Mucosa of rectum (tissue), 2 donors: Measurements from ENCODE around the gene ASCL2.
"Not testable (repeated sequence)": the region's sequence is repeated elsewhere in the genome, so short reads cannot be mapped to it uniquely, and the experiment has no call there.

ENCODE experiments used
- H3K27ac ChIP-seq, 2 donors: one replicate each; pipeline ENCODE4 v1.7.0; 2013; ENCODE audit warnings: inconsistent platforms in 2 of 2, low read depth in 2 of 2, low read length in 2 of 2
- H3K27me3 ChIP-seq, 2 donors: one replicate each; pipeline ENCODE4 v1.7.0; 2013; ENCODE audit warnings: low read length in 2 of 2; ENCODE audit not compliant: control insufficient read depth in 2 of 2, insufficient read depth in 2 of 2
- H3K36me3 ChIP-seq, 2 donors: one replicate each; pipeline ENCODE4 v1.7.0; 2013; ENCODE audit warnings: low read length in 2 of 2; ENCODE audit not compliant: control insufficient read depth in 2 of 2, insufficient read depth in 2 of 2
- H3K4me1 ChIP-seq, 2 donors: one replicate each; pipeline ENCODE4 v1.7.0; 2013; ENCODE audit warnings: low read length in 2 of 2, mild to moderate bottlenecking in 1 of 2; ENCODE audit not compliant: control insufficient read depth in 2 of 2, insufficient read depth in 2 of 2
- H3K4me3 ChIP-seq, 2 donors: one replicate each; pipeline ENCODE4 v1.7.0; 2013; ENCODE audit warnings: low read length in 2 of 2
- H3K9ac ChIP-seq, 2 donors: one replicate each; pipeline ENCODE4 v1.7.0; 2013; ENCODE audit warnings: low read length in 2 of 2, low read depth in 1 of 2, mild to moderate bottlenecking in 1 of 2
- H3K9me3 ChIP-seq, 2 donors: one replicate each; pipeline ENCODE4 v1.7.0; 2013; ENCODE audit warnings: low read length in 2 of 2; ENCODE audit not compliant: control insufficient read depth in 2 of 2
- donor health status: healthy.
- donor health status: Normal muscosa, but diverticular disease.

ASCL2 gene

DNA sequence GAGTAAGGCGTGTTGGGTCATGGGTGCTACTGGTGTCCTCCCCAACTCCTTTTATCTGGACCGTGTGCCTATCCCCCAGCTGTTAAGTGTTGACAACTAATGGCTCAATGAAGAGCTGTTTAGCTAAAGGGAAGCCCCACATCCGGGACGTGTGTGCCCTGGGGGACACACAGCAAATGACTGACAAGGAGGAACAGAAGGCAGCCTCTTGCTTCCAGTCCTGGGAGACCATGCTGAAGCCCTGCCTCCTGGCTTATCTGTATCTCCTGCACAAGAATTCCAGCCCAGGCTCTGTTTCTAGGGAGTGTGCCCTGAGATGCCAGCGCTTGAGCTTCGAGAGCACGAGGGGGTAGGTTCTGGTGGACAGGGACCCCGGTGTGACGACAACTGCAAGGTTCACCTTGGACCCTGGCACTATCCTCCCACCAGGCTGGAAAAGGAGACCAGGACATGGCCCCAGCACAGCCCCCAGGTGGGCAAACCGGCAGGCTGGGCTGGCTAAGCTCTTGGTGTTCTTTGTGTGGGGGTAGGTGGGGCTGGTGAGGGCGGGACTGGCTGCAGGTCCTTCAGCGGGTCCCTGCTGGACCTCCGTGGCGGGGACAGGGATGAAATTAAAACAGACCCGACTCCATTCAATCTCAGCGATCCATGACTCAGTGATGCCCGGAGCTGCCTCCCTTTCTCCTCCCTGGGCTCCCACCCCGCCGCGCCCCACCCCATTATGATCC, 21.0 kb downstream of the ASCL2 start:
- no peak overlapping the region for H3K27ac ChIP-seq
- H3K9me3 ChIP-seq: no peaks in the 10 kb centered on the region
- no peaks in the 10 kb centered on the region for H3K4me1 ChIP-seq
- H3K4me3 ChIP-seq: no peak overlapping the region
- H3K9ac ChIP-seq: no peak overlapping the region
- H3K27me3 ChIP-seq: no peaks in the 10 kb centered on the region
- H3K36me3 ChIP-seq: no peaks in the 10 kb centered on the region

DNA sequence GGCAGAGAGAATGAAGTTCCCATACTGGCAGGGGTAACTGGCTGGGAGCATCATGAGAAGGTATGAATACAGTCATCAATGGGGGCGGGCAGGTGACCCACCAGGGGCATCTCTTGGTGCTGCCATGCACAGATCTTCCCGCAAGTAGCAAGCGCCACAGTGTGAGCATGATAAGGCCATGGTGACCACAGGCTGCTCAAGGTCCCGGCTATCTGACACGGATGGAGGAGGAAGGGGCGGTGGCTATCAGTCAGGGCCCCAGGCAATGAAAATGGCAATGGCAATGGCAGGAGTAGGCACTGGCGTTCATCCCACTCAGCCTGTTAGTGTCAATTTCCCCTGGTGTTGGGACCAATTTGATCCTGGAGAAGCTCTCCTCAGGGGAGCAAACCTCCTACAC, 21.6 kb downstream of the ASCL2 start:
- Histone ChIP-seq H3K9ac (no peak overlapping the region), H3K36me3 (no peaks in the 10 kb centered on the region), H3K4me3 (no peak overlapping the region), H3K9me3 (no peaks in the 10 kb centered on the region), H3K4me1 (no peaks in the 10 kb centered on the region), H3K27ac (no peak overlapping the region), H3K27me3 (no peaks in the 10 kb centered on the region)

DNA sequence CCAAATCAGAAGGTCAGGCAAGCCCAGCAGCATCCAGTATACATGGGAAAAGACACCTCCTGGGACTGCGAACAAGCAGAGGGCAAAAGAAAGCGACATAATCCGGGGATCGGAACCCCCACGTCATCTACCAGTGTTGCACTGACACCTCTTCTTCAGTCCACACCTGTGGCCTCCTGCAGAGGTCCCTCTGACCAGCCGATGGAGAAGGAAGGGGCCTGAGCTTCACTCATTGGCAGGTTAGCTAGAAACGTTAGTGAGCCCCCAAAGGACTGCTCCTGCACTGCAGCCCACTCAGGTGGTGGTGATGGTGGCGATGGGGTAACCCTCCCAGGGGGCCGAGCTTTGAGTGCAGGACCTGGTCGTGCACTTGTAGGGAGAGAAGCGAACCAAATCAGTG, 22.1 kb downstream of the ASCL2 start:
- Histone ChIP-seq H3K27ac (no peak overlapping the region), H3K4me3 (no peak overlapping the region), H3K27me3 (no peaks in the 10 kb centered on the region), H3K4me1 (no peaks in the 10 kb centered on the region), H3K36me3 (no peaks in the 10 kb centered on the region), H3K9me3 (no peaks in the 10 kb centered on the region), H3K9ac (no peak overlapping the region)

GRCh38 chr11:2247496-2247895, 22.9 kb downstream of the ASCL2 start:
- H3K27me3 ChIP-seq: no peaks in the 10 kb centered on the region
- no peak overlapping the region for H3K9ac ChIP-seq
- no peaks in the 10 kb centered on the region for H3K9me3 ChIP-seq
- H3K4me3 ChIP-seq: no peak overlapping the region
- H3K27ac ChIP-seq: no peak overlapping the region
- no peaks in the 10 kb centered on the region for H3K4me1 ChIP-seq
- H3K36me3 ChIP-seq: no peaks in the 10 kb centered on the region

DNA sequence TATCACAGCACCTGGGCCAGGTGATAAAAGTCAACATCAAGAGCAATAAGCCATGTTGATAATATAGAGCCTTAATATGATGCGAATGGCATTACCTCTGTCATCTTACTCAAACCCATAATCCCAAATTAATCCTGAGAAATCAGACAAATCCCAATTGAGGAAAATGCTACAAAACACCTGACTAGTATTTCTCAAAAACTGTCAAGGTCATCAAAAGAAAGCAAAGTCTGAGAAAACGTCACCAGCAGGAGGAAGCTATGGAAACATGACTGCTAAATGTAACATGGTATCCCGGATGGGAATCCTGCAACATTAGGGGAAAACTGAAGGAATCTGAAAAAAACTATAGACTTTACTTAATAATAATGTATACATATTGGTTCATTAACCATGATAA, 29.6 kb downstream of the ASCL2 start:
- no peaks in the 10 kb centered on the region for H3K4me1 ChIP-seq
- no peak overlapping the region for H3K9ac ChIP-seq
- H3K4me3 ChIP-seq: no peak overlapping the region
- no peak overlapping the region for H3K27ac ChIP-seq
- H3K27me3 ChIP-seq: no peaks in the 10 kb centered on the region
- no peaks in the 10 kb centered on the region for H3K9me3 ChIP-seq
- no peaks in the 10 kb centered on the region for H3K36me3 ChIP-seq

DNA sequence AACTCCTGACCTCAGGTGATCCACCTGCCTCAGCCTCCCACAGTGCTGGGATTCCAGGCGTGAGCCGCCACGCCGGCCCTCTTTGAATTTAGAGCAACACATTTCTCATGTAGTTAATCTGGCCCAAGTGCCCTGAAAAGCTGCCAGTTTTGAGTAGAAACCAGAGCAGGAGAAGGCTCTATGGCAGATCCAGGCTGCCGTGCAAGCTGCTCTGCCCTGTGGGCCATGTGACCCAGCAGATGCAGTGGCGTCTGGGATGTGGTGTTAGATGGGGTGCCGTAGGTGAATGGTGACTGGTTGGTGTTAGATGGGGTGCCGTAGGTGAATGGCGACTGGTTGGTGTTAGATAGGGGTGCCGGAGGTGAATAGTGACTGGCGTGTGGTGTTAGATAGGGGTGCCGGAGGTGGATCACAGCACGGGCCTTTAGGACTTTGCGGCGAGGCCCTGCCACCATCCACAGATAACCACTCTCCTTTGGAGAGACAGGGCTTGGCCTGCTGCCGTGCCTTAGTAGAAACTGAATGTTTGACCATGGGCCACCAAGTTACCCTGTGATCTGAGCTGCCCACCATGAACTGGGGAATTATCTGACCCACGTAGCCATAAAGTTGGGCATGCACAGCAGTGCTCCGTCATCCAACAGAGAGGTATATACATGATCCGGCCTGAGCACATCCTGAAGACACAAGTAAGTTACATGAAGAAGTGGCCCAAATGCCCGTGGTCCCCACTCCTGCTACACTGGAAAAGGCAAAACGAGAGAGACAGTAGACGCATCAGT, 32.7 kb downstream of the ASCL2 start:
- H3K27ac ChIP-seq: no peak overlapping the region
- no peaks in the 10 kb centered on the region for H3K27me3 ChIP-seq
- H3K4me3 ChIP-seq: no peak overlapping the region
- no peak overlapping the region for H3K9ac ChIP-seq
- no peaks in the 10 kb centered on the region for H3K36me3 ChIP-seq
- no peaks in the 10 kb centered on the region for H3K4me1 ChIP-seq
- H3K9me3 ChIP-seq: no peaks in the 10 kb centered on the region

GRCh38 chr11:2236381-2237134, 33.8 kb downstream of the ASCL2 start:
- not testable (repeated sequence) for H3K36me3 ChIP-seq, H3K27ac ChIP-seq, H3K9ac ChIP-seq, H3K27me3 ChIP-seq, H3K9me3 ChIP-seq, H3K4me1 ChIP-seq, H3K4me3 ChIP-seq

DNA sequence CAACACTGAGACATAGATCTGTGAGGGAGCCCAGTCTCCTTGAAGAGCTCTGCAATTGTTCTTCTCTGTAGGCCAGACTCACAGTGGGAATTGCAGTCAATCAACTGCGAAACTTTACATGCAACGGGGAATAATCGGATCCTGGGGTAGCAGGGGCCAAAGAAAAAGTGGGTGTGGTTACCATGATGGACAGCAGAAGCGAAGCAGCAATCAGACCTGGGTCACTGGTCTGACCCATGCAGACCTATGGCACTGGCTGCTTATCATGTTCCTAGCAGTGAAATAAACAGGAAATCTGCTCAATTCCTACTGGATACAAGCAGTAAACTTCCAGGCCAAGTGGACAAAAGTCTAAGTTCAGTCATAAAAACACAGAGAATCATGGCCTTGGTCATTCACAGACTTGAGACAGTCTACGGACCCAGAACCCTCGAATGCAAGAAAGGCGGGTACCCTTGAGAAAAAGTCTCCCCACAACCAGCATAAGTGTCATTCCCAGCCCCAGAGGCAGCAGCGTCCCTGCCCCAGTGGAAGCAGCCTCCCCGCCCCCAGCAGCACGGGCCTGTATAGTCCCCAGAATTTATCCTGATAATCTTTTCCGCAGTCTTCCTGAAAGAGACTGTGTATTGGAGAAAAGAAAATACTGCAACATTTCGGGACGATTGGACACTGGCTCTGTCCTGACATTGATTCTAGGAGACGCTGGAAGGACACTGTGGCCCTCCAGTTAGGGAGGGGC, 34.6 kb downstream of the ASCL2 start:
- no peaks in the 10 kb centered on the region for H3K27me3 ChIP-seq
- H3K9me3 ChIP-seq: no peaks in the 10 kb centered on the region
- no peak overlapping the region for H3K9ac ChIP-seq
- no peak overlapping the region for H3K4me3 ChIP-seq
- H3K36me3 ChIP-seq: no peaks in the 10 kb centered on the region
- no peak overlapping the region for H3K27ac ChIP-seq
- no peaks in the 10 kb centered on the region for H3K4me1 ChIP-seq

DNA sequence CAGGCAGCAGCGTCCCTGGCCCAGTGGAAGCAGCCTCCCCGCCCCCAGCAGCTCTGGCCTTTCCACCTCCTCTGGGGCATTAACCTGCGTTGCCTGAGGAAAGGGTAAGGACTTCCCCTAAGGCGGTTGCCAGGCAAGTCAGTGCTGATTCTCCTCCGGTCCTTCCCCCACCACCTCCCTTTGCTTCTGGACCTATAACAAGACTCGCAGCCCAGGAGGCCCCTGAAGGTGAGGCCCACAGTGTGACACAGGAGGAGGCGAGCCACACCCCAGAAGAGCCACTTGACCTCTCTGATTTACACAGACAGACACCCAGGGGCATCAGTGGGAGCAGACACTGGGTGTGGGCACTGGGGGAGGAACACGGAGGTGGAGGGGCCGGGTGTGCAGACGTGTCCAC, 35.4 kb downstream of the ASCL2 start:
- Histone ChIP-seq H3K9me3 (no peaks in the 10 kb centered on the region), H3K27me3 (no peaks in the 10 kb centered on the region), H3K4me1 (no peaks in the 10 kb centered on the region), H3K9ac (no peak overlapping the region), H3K4me3 (no peak overlapping the region), H3K36me3 (no peaks in the 10 kb centered on the region), H3K27ac (no peak overlapping the region)
